Pancreas (tissue), 10 donors: ENCODE results near the gene WBP1L. TPM values are rescaled to one million over a fixed set of nuclear protein-coding genes. Genes with fewer than 3 reads are reported as not detected.
A peak's percentile ranks its signal among the peaks of the same experiment; 100 is the strongest.
"Not testable (repeated sequence)": the region's sequence is repeated elsewhere in the genome, so short reads cannot be mapped to it uniquely, and the experiment has no call there.

ENCODE experiments used
- ATAC-seq, 4 donors: fragments of 200-7000 bp; cut with Tn5 transposase; one replicate each; pipeline versions ENCODE4 v1.8.0 to v1.9.1; 2020; ENCODE audit warnings: mild to moderate bottlenecking in 4 of 4, moderate library complexity in 4 of 4
- DNase-seq, 6 donors: peaks; one replicate each; pipeline ENCODE4 v3.0.0-alpha.2; 2020
- FAIRE-seq: peaks from 2 replicates; lab custom pipeline; 2012; peaks lifted over from hg19 to GRCh38; lab: Jason Lieb, UNC
- H3K27ac ChIP-seq, 4 donors: fragments of 200-600 bp; sonication (generic); 1 replicate in 3 of 4; 2 replicates in 1 of 4; pipeline versions ENCODE4 v1.5.0 to v1.8.0; 2020
- H3K27me3 ChIP-seq, 4 donors: fragments of 200-600 bp; one replicate each; pipeline ENCODE4 v1.8.0; 2021
- H3K36me3 ChIP-seq, 3 donors: fragments of 200-600 bp; sonication (generic) in 1 of 3; one replicate each; pipeline versions ENCODE4 v1.5.0 to v1.8.0; 2020 to 2021
- H3K4me1 ChIP-seq, 3 donors: fragments of 200-600 bp; one replicate each; pipeline ENCODE4 v1.8.0; 2021
- H3K4me3 ChIP-seq, 4 donors: fragments of 200-600 bp; sonication (generic) in 2 of 4; one replicate each; pipeline versions ENCODE4 v1.5.0 to v1.8.0; 2020 to 2021
- H3K9me3 ChIP-seq, 4 donors: fragments of 200-600 bp; one replicate each; pipeline ENCODE4 v1.8.0; 2021
- WGBS, 2 donors: extraction: QIAGEN DNeasy Blood & Tissue Kit; methylation state at CpG; one replicate each; pipeline ENCODE4 v1.1.7; 2013; 5-methylcytosine and 5-hydroxymethylcytosine counted together
- intact Hi-C, 3 donors: fragments of 100-400 bp; cut with DNase I; formaldehyde crosslinking; loops; one replicate each; pipeline versions ENCODE4 v1.11.1 to v1.14.2; 2022
- polyA plus RNA-seq, 2 donors: library from polyadenylated mRNA; stranded (reverse); fragments of 200-250 nt; gene quantifications; one replicate each; pipeline ENCODE4 v1.2.3, GENCODE V29; 2013
- total RNA-seq, 6 donors: library from RNA; stranded (reverse); fragmentation: NEBNext Ultra II Directional in 4 of 6; extraction: Animal tissue kit (Norgen Biotek cat#: 25700) in 4 of 6; gene quantifications; one replicate each; pipeline versions ENCODE4 v1.2.1 to v1.2.4, GENCODE V29; 2021 to 2023
- TF ChIP-seq, protein P1 (sequence below), 4 donors: fragments of 200-600 bp; sonication (generic) in 3 of 4; IDR thresholded peaks; one replicate each; pipeline versions ENCODE4 v1.5.0 to v1.8.0; 2021; ENCODE audit warnings: antibody characterized with exemption in 4 of 4
- donor health status: healthy with polysubstance abuse.
- donor health status: DM: no; HTN: no; CAD: no; lungs with moderate emphysema.
- donor health status: DM: no; HTN: no; CAD: no.
- donor health status: control.
- donor health status: control.
- donor health status: Bipolar disorder and iron deficiency.
- donor health status: DM: yes; HTN: yes; CAD: no.
- donor health status: DM: no; HTN: no; CAD: no.
- donor health status: DM: no; HTN: no; CAD: no.
- donor health status: DM: yes; HTN: yes; CAD: no.

WBP1L gene
- total and polyA plus RNA-seq, 8 donors: 9.0 to 27.3 (median 10.8) TPM

DNA sequence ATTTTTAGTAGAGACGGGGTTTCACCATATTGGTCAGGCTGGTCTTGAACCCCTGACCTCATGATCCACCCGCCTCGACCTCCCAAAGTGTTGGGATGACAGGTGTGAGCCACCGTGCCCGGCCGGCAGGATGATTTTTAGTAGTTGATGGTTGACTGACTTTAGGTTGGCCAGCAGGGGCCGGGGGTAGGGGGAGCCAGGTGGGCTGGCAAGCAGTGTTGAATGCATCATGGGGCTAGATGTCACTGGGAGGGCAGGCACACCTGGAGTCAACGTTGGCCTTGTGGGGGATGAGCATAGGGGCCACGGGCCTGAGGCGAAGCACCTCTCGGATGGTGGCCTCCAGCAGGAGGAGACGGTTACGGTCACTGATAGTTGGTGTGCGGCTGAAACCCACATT is 88.5 kb downstream of the WBP1L start:
- no peak for DNase-seq
- H3K4me1 ChIP-seq: peaks cover 0 to under 1% (median 0%) of the 10 kb centered on the region in 3 donors
- intact Hi-C loops: loop anchor here in 2 of 3 donors (2.0 to 10.0 kb wide), 3 partner anchors 70 to 243 kb away; no protein-coding TSS in a partner anchor

DNA sequence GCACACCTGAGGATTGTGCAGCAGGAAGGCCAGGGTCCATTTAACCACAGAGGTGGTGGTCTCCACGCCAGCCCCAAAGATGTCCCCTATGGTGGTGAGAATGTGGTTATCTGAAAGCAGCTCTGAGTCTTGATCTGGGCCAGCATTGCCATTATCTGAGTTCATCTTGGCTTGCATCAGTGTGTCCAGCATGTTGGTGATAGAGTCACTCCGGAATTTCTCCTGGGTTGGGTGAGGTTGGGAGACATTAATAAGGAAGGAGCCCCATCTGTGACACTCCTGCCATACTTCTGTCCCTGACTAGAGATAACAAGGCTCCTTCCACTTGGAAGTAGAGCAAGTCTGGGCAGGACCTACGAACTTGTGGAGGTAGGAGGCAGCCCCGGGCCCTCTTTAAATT is 89.2 kb downstream of the WBP1L start:
- H3K9me3 ChIP-seq: no peaks in the 10 kb centered on the region
- ATAC-seq (no peak), DNase-seq (no peak), FAIRE-seq (no peak)
- 69 to 83% methylated on average over 4 of the region's 4 CpGs for WGBS, 2 donors
- no peak overlapping the region for H3K27ac ChIP-seq
- TF ChIP-seq, protein P1, sequence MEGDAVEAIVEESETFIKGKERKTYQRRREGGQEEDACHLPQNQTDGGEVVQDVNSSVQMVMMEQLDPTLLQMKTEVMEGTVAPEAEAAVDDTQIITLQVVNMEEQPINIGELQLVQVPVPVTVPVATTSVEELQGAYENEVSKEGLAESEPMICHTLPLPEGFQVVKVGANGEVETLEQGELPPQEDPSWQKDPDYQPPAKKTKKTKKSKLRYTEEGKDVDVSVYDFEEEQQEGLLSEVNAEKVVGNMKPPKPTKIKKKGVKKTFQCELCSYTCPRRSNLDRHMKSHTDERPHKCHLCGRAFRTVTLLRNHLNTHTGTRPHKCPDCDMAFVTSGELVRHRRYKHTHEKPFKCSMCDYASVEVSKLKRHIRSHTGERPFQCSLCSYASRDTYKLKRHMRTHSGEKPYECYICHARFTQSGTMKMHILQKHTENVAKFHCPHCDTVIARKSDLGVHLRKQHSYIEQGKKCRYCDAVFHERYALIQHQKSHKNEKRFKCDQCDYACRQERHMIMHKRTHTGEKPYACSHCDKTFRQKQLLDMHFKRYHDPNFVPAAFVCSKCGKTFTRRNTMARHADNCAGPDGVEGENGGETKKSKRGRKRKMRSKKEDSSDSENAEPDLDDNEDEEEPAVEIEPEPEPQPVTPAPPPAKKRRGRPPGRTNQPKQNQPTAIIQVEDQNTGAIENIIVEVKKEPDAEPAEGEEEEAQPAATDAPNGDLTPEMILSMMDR (IDR thresholded peaks at IDR 0.05): no peak
- H3K27me3 ChIP-seq: no peaks in the 10 kb centered on the region
- no peaks in the 10 kb centered on the region for H3K36me3 ChIP-seq
- H3K4me1 ChIP-seq: peaks cover 0 to 5% (median 0%) of the 10 kb centered on the region in 3 donors
- no peak overlapping the region for H3K4me3 ChIP-seq
- intact Hi-C loops: loop anchor here in 2 of 3 donors (2.0 to 10.0 kb wide), 3 partner anchors 69 to 242 kb away; no protein-coding TSS in a partner anchor

More for the DNA sequence above, 88.5 kb downstream of the WBP1L start:
- Histone ChIP-seq H3K27ac (no peak overlapping the region), H3K27me3 (no peaks in the 10 kb centered on the region), H3K36me3 (no peaks in the 10 kb centered on the region), H3K4me3 (no peak overlapping the region), H3K9me3 (no peaks in the 10 kb centered on the region)
- TF ChIP-seq, protein P1 (IDR thresholded peaks at IDR 0.05): no peak
- WGBS, 2 donors: 70 to 84% methylated on average over 14 of the region's 14 CpGs
- FAIRE-seq (no peak), ATAC-seq (no peak)

DNA sequence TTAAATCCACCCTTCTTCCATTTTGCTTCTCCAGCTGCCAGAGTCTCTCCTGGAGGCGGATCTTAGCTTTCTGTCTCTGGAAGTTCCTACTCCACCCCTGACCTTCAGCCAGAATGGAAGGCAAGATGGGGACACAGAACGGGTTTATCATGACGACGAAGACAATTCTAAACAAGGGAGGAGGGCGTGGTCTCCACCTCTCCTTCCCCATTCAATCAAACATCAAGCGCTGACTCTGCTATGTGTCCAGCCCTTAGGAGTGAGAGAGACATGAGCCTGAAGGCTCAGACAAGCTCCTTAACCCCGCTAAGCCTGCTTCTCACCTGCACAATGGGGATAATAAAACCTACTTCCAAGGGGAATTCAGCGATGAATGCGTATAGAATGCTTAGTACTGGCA is 90.4 kb downstream of the WBP1L start:
- intact Hi-C loops: loop anchor here in 2 of 3 donors (5.0 to 10.0 kb wide), 2 partner anchors 68 to 241 kb away; no protein-coding TSS in a partner anchor
- Histone ChIP-seq H3K4me1 (peaks cover 0 to 5% (median 0%) of the 10 kb centered on the region in 3 donors), H3K36me3 (no peaks in the 10 kb centered on the region), H3K27ac (no peak overlapping the region), H3K4me3 (no peak overlapping the region), H3K27me3 (no peaks in the 10 kb centered on the region), H3K9me3 (no peaks in the 10 kb centered on the region)
- FAIRE-seq (no peak), DNase-seq (no peak), ATAC-seq (no peak)
- TF ChIP-seq, protein P1 (IDR thresholded peaks at IDR 0.05): no peak
- WGBS, 2 donors: 50 to 55% methylated on average over 9 of the region's 9 CpGs

DNA sequence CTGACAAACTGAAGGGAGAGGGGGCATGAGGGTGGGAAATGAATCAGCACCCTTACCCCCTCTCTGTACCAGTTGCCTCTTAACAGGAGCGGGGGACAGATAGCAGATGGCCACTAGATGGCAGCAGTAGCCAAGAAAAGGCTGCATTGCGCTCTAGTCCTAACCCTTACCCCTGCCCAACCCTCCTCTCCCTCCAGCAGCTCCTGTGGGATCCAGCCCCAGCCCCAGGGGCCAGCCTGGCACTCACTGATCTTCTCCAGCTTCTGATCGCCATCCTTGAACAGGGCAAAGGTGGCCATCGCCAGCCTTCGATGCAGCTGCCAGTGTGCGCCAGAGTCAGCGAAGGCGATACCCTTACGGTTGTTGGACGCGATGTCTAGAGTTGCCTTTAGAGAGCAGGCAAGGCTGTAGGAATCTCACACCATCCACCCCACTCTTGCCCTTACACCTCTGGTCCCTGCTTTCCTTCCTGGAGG is 91.3 kb downstream of the WBP1L start:
- H3K4me3 ChIP-seq: no peak overlapping the region
- H3K9me3 ChIP-seq: no peaks in the 10 kb centered on the region
- intact Hi-C loops: loop anchor here in 1 of 3 donors (10.0 kb wide), 1 partner anchor 240 kb away; no protein-coding TSS in a partner anchor
- H3K36me3 ChIP-seq: no peaks in the 10 kb centered on the region
- 60 to 63% methylated on average over 11 of the region's 11 CpGs for WGBS, 2 donors
- H3K4me1 ChIP-seq: peaks cover 0 to 5% (median 0%) of the 10 kb centered on the region in 3 donors
- no peaks in the 10 kb centered on the region for H3K27me3 ChIP-seq
- no peak for FAIRE-seq
- DNase-seq: peak; percentile 54 to 82 (median 70)
- peak; percentile 87 to 94 (median 91) for ATAC-seq
- TF ChIP-seq, protein P1 (IDR thresholded peaks at IDR 0.05): peak; percentile 78 to 86 (median 80)
- H3K27ac ChIP-seq: no peak overlapping the region

DNA sequence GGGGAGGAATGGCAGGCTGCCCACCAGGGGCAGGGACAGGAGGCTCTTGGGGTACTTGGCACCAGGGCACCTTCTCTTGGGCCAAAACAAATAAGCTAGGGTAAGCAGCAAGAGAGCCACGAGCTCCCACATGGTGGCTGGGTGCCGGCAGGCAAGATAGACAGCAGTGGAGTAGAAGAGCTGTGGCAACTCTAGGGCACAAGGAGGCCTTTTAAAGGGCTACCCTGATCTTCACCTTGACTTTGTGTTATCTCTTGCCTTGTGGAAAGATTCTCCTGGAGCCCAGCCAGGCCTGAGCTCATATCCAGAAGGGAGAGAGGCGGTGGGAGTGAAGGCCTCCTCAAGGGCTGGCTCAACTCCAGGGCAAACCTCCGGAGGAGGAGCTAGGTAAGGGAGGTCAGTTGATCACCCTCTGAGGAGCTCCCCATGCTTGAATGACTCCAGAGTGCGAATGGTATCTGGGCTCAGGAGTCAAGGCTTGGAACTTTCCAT is 93.5 kb downstream of the WBP1L start, which contains the start of gene CYP17A1:
Gene CYP17A1 (minus strand): TSS at position 184 of the 492 bp plus-strand sequence. CDS start 52 bp downstream, at position 132.
- Histone ChIP-seq H3K4me1 (peaks cover 0 to 5% (median 0%) of the 10 kb centered on the region in 3 donors), H3K36me3 (no peaks in the 10 kb centered on the region), H3K4me3 (no peak within 1 kb of the TSS), H3K27me3 (no peaks in the 10 kb centered on the region), H3K9me3 (no peaks in the 10 kb centered on the region), H3K27ac (no peak within 1 kb of the TSS)
- intact Hi-C loops: loop anchor here in 1 of 3 donors (10.0 kb wide), 1 partner anchor 238 kb away; no protein-coding TSS in a partner anchor
- TF ChIP-seq, protein P1 (IDR thresholded peaks at IDR 0.05): no peak
- FAIRE-seq (no peak), DNase-seq (peak in 5 of 6 donors; percentile 38 to 82 (median 79)), ATAC-seq (peak; percentile 61 to 80 (median 70))
- WGBS, 2 donors: 16 to 23% methylated on average over 5 of the region's 5 CpGs

DNA sequence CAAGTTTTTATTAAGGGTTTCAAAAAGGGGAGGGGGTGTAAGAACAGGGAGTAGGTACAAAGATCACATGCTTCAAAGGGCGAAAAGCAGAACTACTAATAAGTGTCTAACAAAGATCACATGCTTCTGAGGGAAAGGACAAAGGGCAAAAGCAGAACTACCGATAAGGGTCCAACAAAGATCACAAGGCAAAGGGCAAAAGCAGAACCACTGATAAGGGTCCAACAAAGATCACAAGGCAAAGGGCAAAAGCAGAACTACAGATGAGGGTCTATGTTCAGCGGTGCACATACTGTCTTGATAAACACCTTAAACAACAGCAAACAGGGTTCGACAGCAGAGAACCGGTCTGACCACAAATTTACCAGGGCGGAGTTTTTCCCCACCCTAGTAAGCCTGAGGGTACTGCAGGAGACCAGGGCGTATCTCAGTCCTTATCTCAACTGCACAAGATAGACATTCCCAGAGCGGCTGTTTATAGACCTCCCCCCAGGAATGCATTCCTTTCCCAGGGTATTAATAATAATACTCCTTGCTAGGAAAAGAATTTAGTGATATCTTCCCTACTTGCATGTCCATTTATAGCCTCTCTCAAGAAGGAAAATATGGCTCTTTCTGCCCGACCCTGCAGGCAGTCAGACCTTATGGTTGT is 94.7 kb downstream of the WBP1L start:
- WGBS, 2 donors: 77 to 79% methylated on average over 9 of the region's 9 CpGs
- H3K4me1 ChIP-seq, H3K36me3 ChIP-seq, DNase-seq, H3K27ac ChIP-seq, ATAC-seq, FAIRE-seq, H3K27me3 ChIP-seq, H3K9me3 ChIP-seq, H3K4me3 ChIP-seq: not testable (repeated sequence)
- intact Hi-C loops: loop anchor here in 1 of 3 donors (10.0 kb wide), 1 partner anchor 236 kb away; no protein-coding TSS in a partner anchor
